RWPE1 (cell line): Measurements from ENCODE around the gene LOXL4.
"Not testable (repeated sequence)": the region's sequence is repeated elsewhere in the genome, so short reads cannot be mapped to it uniquely, and the experiment has no call there.

Source experiments
- CTCF ChIA-PET: fragments of 350-600 bp; sonication (Branson Sonifier 250); formaldehyde crosslinking; extraction: SDS; loops from one replicate; lab custom pipeline; 2021; lab: Yijun Ruan, JAX
- POLR2A ChIA-PET: fragments of 400-600 bp; formaldehyde crosslinking; extraction: SDS; loops from one replicate; lab custom pipeline; 2020; ENCODE audit warnings: antibody characterized with exemption; ENCODE audit not compliant: low non-redundant PET; lab: Yijun Ruan, JAX
- DNase-seq: peaks from one replicate; pipeline ENCODE4 v3.0.0; 2012; ENCODE audit warnings: low spot score
- H3K27ac ChIP-seq: fragments of 450-650 bp; 2 replicates; pipeline ENCODE4 v1.5.1; 2017
- TF ChIP-seq, protein P1 (sequence below): fragments of 450-650 bp; conservative IDR thresholded peaks from 2 replicates; pipeline ENCODE4 v1.5.1; 2017; ENCODE audit warnings: low read depth, mild to moderate bottlenecking

LOXL4 gene

DNA sequence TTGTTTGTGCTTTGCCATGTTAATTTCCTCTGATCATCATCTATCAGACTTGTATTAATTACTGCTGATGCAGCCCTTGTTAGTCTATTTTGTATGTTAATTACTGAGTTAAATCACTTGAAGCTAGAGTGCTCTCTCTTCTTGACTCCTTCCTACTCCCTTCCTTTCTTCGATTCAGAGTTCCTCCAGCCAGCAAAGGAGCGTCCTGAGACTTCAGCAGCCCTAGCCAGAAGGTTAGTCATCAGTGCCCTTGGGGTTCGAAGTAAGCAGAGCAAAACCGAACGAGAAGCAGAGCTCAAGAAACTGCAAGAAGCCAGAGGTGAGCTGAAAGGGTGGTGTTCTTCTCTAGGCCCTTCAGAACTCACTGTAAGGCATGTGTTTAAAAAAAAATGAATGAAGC is 32.1 kb downstream of the LOXL4 start:
- CTCF ChIA-PET, result interaction anchor here (1.7 kb wide), 1 partner anchor 66 kb away, joined by 6 read pairs; no protein-coding TSS in a partner anchor
- H3K27ac ChIP-seq, result no peak overlapping the region
- TF ChIP-seq, protein P1, sequence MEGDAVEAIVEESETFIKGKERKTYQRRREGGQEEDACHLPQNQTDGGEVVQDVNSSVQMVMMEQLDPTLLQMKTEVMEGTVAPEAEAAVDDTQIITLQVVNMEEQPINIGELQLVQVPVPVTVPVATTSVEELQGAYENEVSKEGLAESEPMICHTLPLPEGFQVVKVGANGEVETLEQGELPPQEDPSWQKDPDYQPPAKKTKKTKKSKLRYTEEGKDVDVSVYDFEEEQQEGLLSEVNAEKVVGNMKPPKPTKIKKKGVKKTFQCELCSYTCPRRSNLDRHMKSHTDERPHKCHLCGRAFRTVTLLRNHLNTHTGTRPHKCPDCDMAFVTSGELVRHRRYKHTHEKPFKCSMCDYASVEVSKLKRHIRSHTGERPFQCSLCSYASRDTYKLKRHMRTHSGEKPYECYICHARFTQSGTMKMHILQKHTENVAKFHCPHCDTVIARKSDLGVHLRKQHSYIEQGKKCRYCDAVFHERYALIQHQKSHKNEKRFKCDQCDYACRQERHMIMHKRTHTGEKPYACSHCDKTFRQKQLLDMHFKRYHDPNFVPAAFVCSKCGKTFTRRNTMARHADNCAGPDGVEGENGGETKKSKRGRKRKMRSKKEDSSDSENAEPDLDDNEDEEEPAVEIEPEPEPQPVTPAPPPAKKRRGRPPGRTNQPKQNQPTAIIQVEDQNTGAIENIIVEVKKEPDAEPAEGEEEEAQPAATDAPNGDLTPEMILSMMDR, result no peak
- POLR2A ChIA-PET, result no interaction called here
- DNase-seq, result no peak

DNA sequence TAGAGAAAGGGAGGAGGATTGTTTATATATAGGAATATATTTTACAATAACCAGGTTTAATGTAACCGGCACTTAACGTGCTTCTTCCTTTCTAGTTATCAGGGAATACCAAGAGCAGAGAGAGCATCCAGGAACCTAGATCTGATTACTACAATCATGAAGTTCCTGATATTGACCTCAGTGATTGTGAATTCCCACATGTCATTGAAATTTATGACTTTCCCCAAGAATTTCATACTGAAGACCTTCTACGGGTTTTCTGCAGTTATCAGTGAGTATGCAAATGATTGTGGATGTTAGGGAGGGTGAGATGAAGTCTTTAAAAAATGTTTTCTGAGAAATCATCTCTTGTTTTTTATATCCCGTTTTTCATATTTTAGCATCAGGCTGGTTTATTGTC is 36.6 kb downstream of the LOXL4 start:
- CTCF ChIA-PET, result no interaction called here

DNA sequence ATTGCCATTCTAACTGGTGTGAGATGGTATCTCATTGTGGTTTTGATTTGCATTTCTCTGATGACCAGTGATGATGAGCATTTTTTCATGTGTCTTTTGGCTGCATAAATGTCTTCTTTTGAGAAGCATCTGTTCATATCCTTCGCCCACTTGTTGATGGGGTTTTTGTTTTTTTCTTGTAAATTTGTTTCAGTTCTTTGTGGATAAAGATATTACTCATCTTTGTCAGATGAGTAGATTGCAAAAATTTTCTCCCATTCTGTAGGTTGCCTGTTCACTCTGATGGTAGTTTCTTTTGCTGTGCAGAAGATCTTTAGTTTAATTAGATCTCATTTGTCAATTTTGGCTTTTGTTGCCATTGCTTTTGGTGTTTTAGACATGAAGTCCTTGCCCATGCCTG is 39.7 kb downstream of the LOXL4 start:
- CTCF ChIA-PET, H3K27ac ChIP-seq, POLR2A ChIA-PET, DNase-seq: not testable (repeated sequence)

More for the DNA sequence above, 36.6 kb downstream of the LOXL4 start:
- TF ChIP-seq, protein P1, result no peak
- POLR2A ChIA-PET, result no interaction called here
- no peak for DNase-seq
- no peak overlapping the region for H3K27ac ChIP-seq

DNA sequence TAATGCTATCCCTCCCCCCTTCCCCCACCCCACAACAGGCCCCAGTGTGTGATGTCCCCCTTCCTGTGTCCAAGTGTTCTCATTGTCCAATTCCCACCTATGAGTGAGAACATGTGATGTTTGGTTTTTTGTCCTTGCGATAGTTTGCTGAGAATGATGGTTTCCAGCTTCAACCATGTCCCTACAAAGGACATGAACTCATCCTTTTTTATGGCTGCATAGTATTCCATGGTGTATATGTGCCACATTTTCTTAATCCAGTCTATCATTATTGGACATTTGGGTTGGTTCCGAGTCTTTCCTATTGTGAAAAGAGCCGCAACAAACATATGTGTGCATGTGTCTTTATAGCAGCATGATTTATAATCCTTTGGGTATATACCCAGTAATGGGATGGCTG is 40.3 kb downstream of the LOXL4 start:
- CTCF ChIA-PET, H3K27ac ChIP-seq, DNase-seq, POLR2A ChIA-PET: not testable (repeated sequence)

DNA sequence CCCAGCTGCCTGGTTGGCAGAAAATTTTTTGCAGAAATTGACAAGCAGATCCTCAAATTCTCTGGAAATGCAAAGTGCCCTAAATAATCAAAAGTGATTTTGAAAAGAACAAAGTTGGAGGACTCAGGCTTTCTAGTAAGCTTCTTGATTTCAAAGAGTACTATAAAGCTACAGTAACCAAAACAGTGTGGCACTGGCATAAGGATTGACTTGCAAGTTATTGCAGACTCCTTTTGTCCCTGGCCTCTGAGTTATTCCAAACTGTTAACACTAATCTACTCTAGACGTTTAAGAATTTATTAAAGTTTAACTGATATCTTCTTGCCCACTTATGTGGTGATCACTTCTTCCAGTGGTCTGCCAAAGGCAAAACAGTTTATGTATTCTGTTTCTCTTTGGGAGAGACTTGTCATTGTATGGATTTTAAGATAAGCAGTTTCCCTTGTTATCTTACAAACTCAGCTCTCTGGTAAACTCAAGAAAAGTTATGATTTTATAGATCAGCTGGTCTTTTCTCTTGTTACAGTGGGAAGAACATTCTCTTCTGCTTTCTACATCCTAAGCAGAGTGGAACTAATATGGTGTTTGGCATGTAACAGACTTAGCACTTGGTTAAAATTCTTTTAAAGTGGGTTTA is 41.4 kb downstream of the LOXL4 start:
- no peak for DNase-seq
- TF ChIP-seq, protein P1, result no peak
- H3K27ac ChIP-seq, result no peak overlapping the region
- ChIA-PET CTCF (no interaction called here), POLR2A (no interaction called here)

DNA sequence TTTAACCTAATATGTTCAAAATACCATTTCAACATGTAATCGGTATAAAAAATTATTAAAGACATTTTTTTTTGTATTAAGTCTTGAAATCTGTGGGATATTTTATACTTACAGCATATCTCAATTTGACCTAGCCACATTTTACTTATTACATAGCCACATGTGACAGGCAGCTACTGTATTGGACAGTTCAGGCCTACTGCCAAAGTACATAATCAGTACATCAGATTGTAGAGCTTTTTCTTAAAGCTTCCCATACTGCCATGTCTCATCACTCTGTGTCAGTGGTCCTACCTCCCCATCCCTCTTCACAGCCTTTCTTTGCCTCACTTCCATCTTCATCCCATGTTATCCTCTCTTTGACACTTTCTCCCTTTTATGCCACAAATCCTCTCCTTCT is 43.0 kb downstream of the LOXL4 start:
- H3K27ac ChIP-seq, result no peak overlapping the region
- no peak for DNase-seq
- CTCF ChIA-PET, result no interaction called here
- POLR2A ChIA-PET, result no interaction called here
- TF ChIP-seq, protein P1, result no peak

DNA sequence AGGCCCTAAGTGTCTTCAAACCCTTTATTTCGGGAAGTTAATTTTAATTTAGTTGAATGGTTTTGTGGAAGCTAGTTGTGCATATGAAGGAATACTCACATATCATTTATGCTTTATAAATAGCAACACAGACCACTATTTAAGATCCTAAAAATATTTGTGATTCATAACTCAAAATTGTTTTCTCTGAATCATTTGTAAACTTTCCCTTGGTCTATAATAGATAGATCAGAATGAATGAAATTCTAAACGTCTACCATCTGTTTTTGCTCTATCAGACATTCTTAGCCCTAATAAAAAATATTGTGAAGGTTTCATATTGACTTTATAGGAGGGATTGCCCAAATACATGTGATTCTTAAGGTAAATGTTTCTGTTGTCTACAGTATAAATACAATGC is 43.5 kb downstream of the LOXL4 start:
- TF ChIP-seq, protein P1, result no peak
- no peak for DNase-seq
- no peak overlapping the region for H3K27ac ChIP-seq
- POLR2A ChIA-PET, result no interaction called here
- CTCF ChIA-PET, result no interaction called here
